Mesenchymal stem cell (in vitro differentiated cells and primary cell): ENCODE results near the gene NIPBL.

Experiments used
- DNase-seq: peaks from one replicate; pipeline ENCODE4 v3.0.0-alpha.2; 2013
- H2AFZ ChIP-seq: one replicate; pipeline ENCODE4 v1.6.1; 2013; ENCODE audit warnings: low read depth, mild to moderate bottlenecking, control low read depth, inconsistent platforms, low read length, moderate library complexity
- H2AK5ac ChIP-seq: 2 replicates; pipeline ENCODE4 v1.6.1; 2013; ENCODE audit warnings: low read length, moderate library complexity, mild to moderate bottlenecking, inconsistent platforms; ENCODE audit not compliant: severe bottlenecking
- H2BK120ac ChIP-seq: one replicate; pipeline ENCODE4 v1.6.1; 2013; ENCODE audit warnings: low read depth, mild to moderate bottlenecking, inconsistent platforms, low read length, moderate library complexity
- H2BK12ac ChIP-seq, 2 experiments: one replicate each; pipeline ENCODE4 v1.6.1; 2013; ENCODE audit warnings: inconsistent platforms in 2 of 2, low read length in 2 of 2, mild to moderate bottlenecking in 2 of 2, moderate library complexity in 2 of 2, control low read depth in 1 of 2
- H2BK15ac ChIP-seq: one replicate; pipeline ENCODE4 v1.6.1; 2013; ENCODE audit warnings: mild to moderate bottlenecking, low read depth, inconsistent platforms; ENCODE audit not compliant: poor library complexity, severe bottlenecking
- H2BK5ac ChIP-seq: 2 replicates; pipeline ENCODE4 v1.6.1; 2013; ENCODE audit warnings: low read depth, mild to moderate bottlenecking, low read length, control low read depth, inconsistent platforms; ENCODE audit not compliant: poor library complexity, severe bottlenecking
- H3K14ac ChIP-seq, 2 experiments: one replicate each; pipeline ENCODE4 v1.6.1; 2013; ENCODE audit warnings: inconsistent platforms in 2 of 2, low read length in 2 of 2, control low read depth in 1 of 2, mild to moderate bottlenecking in 1 of 2, moderate library complexity in 1 of 2
- H3K18ac ChIP-seq, 2 experiments: one replicate each; pipeline ENCODE4 v1.6.1; 2013; ENCODE audit warnings: inconsistent platforms in 2 of 2, low read length in 2 of 2, control low read depth in 1 of 2, low read depth in 1 of 2, mild to moderate bottlenecking in 1 of 2
- H3K23ac ChIP-seq, 2 experiments: one replicate each; pipeline ENCODE4 v1.6.1; 2013; ENCODE audit warnings: inconsistent platforms in 2 of 2, low read length in 2 of 2, mild to moderate bottlenecking in 2 of 2, moderate library complexity in 2 of 2, control low read depth in 1 of 2
- H3K27ac ChIP-seq: 2 replicates; pipeline ENCODE4 v1.5.1; 2013; ENCODE audit warnings: mild to moderate bottlenecking, moderate library complexity, low read length, control low read depth, inconsistent platforms; ENCODE audit not compliant: poor library complexity, severe bottlenecking
- H3K27me3 ChIP-seq, 2 experiments: 2 replicates each; pipeline versions ENCODE4 v1.6.1 to v1.7.0; 2013; ENCODE audit warnings: low read length in 2 of 2, mild to moderate bottlenecking in 2 of 2, moderate library complexity in 2 of 2, control low read depth in 1 of 2, inconsistent platforms in 1 of 2; ENCODE audit not compliant: control insufficient read depth in 1 of 2, insufficient read depth in 1 of 2
- H3K36me3 ChIP-seq, 2 experiments: 2 replicates each; pipeline versions ENCODE4 v1.6.1 to v1.7.0; 2013; ENCODE audit warnings: low read length in 2 of 2, control low read depth in 1 of 2, inconsistent platforms in 1 of 2, low read depth in 1 of 2, mild to moderate bottlenecking in 1 of 2; ENCODE audit not compliant: insufficient read depth in 2 of 2, control insufficient read depth in 1 of 2
- H3K4ac ChIP-seq, 2 experiments: one replicate each; pipeline ENCODE4 v1.6.1; 2013; ENCODE audit warnings: inconsistent platforms in 2 of 2, low read length in 2 of 2, mild to moderate bottlenecking in 2 of 2, moderate library complexity in 2 of 2, control low read depth in 1 of 2, low read depth in 1 of 2
- H3K4me1 ChIP-seq: 2 replicates; pipeline ENCODE4 v1.6.1; 2013; ENCODE audit warnings: low read depth, low read length, control low read depth; ENCODE audit not compliant: control insufficient read depth, insufficient read depth
- H3K4me2 ChIP-seq: 2 replicates; pipeline ENCODE4 v1.6.1; 2013; ENCODE audit warnings: low read length, mild to moderate bottlenecking, inconsistent platforms; ENCODE audit not compliant: poor library complexity, severe bottlenecking
- H3K4me3 ChIP-seq, 2 experiments: 2 replicates each; pipeline versions ENCODE4 v1.5.1 to v1.7.0; 2013; ENCODE audit warnings: low read length in 2 of 2, mild to moderate bottlenecking in 2 of 2, control low read depth in 1 of 2, low read depth in 1 of 2; ENCODE audit not compliant: insufficient read depth in 1 of 2
- H3K79me1 ChIP-seq: replicated peaks from 2 replicates; pipeline ENCODE4 v1.6.1; 2013; ENCODE audit warnings: mild to moderate bottlenecking, control low read depth, low read length, inconsistent platforms; ENCODE audit not compliant: poor library complexity, severe bottlenecking
- H3K9ac ChIP-seq: 2 replicates; pipeline ENCODE4 v1.7.0; 2013; ENCODE audit warnings: mild to moderate bottlenecking, low read length, moderate library complexity
- H3K9me3 ChIP-seq: 2 replicates; pipeline ENCODE4 v1.7.0; 2013; ENCODE audit warnings: mild to moderate bottlenecking, low read length; ENCODE audit not compliant: control insufficient read depth
- H4K8ac ChIP-seq: one replicate; pipeline ENCODE4 v1.6.1; 2013; ENCODE audit warnings: inconsistent platforms, mild to moderate bottlenecking, low read length, moderate library complexity
- H4K91ac ChIP-seq: one replicate; pipeline ENCODE4 v1.6.1; 2013; ENCODE audit warnings: mild to moderate bottlenecking, low read length, inconsistent platforms
- WGBS: methylation state at CpG from one replicate; pipeline ENCODE4 v1.1.7; 2013; ENCODE audit warnings: mixed read lengths; 5-methylcytosine and 5-hydroxymethylcytosine counted together

The NIPBL gene

GRCh38 chr5:37103302-37103701 is 226.7 kb downstream of the NIPBL start:
- no peak overlapping the region for H2BK12ac ChIP-seq
- H2BK5ac ChIP-seq, result no peak overlapping the region
- peaks cover 2% of the 10 kb centered on the region for H3K4me1 ChIP-seq
- H3K79me1 ChIP-seq, result peaks cover 5% of the 10 kb centered on the region
- no peak overlapping the region for H3K9ac ChIP-seq
- H3K23ac ChIP-seq, result no peak overlapping the region
- H3K4me3 ChIP-seq, result no peak overlapping the region
- peaks cover 18 to 55% of the 10 kb centered on the region in 2 experiments for H3K36me3 ChIP-seq
- no peak overlapping the region for H4K8ac ChIP-seq
- H2AK5ac ChIP-seq, result no peak overlapping the region
- H2BK120ac ChIP-seq, result no peak overlapping the region
- no peak overlapping the region for H2BK15ac ChIP-seq
- H3K18ac ChIP-seq, result no peak overlapping the region
- no peak overlapping the region for H4K91ac ChIP-seq
- no peak overlapping the region for H3K27ac ChIP-seq
- H2AFZ ChIP-seq, result no peak overlapping the region
- H3K27me3 ChIP-seq, result no peaks in the 10 kb centered on the region
- no peak overlapping the region for H3K4ac ChIP-seq
- 100% methylated on average over 2 of the region's 2 CpGs for WGBS
- H3K9me3 ChIP-seq, result peaks cover 10% of the 10 kb centered on the region
- DNase-seq, result no peak
- H3K14ac ChIP-seq, result no peak overlapping the region
- no peak overlapping the region for H3K4me2 ChIP-seq

- no peak overlapping the region for H3K4ac ChIP-seq
- H4K91ac ChIP-seq, result no peak overlapping the region
- H3K36me3 ChIP-seq, result peaks cover 14 to 88% of the 10 kb centered on the region in 2 experiments
- H3K23ac ChIP-seq, result no peak overlapping the region
- H3K14ac ChIP-seq, result no peak overlapping the region
- H3K27me3 ChIP-seq, result no peaks in the 10 kb centered on the region
- no peak for DNase-seq
- no peak overlapping the region for H3K4me3 ChIP-seq
- no peak overlapping the region for H2AK5ac ChIP-seq
- H2BK15ac ChIP-seq, result no peak overlapping the region
- H3K9me3 ChIP-seq, result no peaks in the 10 kb centered on the region
- no peak overlapping the region for H3K4me2 ChIP-seq
- no peak overlapping the region for H2AFZ ChIP-seq
- H3K79me1 ChIP-seq, result peaks cover 4% of the 10 kb centered on the region
- H3K27ac ChIP-seq, result no peak overlapping the region
- H2BK12ac ChIP-seq, result no peak overlapping the region
- H3K18ac ChIP-seq, result no peak overlapping the region
- H3K9ac ChIP-seq, result no peak overlapping the region
- H3K4me1 ChIP-seq, result peaks cover 2% of the 10 kb centered on the region
- H2BK120ac ChIP-seq, result no peak overlapping the region
- no peak overlapping the region for H2BK5ac ChIP-seq
- 99% methylated on average over 3 of the region's 3 CpGs for WGBS
- H4K8ac ChIP-seq, result no peak overlapping the region
These were observed 232.8 kb downstream of the NIPBL start for GRCh38 chr5:37109338-37109737.

GRCh38 chr5:37110135-37110534 is 233.6 kb downstream of the NIPBL start:
- H3K4me1 ChIP-seq, result peaks cover 2% of the 10 kb centered on the region
- no peaks in the 10 kb centered on the region for H3K9me3 ChIP-seq
- no peak overlapping the region for H2BK120ac ChIP-seq
- no peak overlapping the region for H3K14ac ChIP-seq
- H3K23ac ChIP-seq, result no peak overlapping the region
- WGBS, result 97% methylated on average over 1 of the region's 1 CpG
- H3K79me1 ChIP-seq, result peaks cover 1% of the 10 kb centered on the region
- H3K9ac ChIP-seq, result no peak overlapping the region
- H4K91ac ChIP-seq, result no peak overlapping the region
- no peak overlapping the region for H2BK12ac ChIP-seq
- no peak overlapping the region for H3K4ac ChIP-seq
- no peak overlapping the region for H2BK15ac ChIP-seq
- DNase-seq, result no peak
- no peak overlapping the region for H2BK5ac ChIP-seq
- no peak overlapping the region for H2AK5ac ChIP-seq
- no peak overlapping the region for H3K27ac ChIP-seq
- H3K4me2 ChIP-seq, result no peak overlapping the region
- H4K8ac ChIP-seq, result no peak overlapping the region
- no peak overlapping the region for H2AFZ ChIP-seq
- no peaks in the 10 kb centered on the region for H3K27me3 ChIP-seq
- H3K4me3 ChIP-seq, result no peak overlapping the region
- no peak overlapping the region for H3K18ac ChIP-seq
- H3K36me3 ChIP-seq, result peaks cover 6 to 88% of the 10 kb centered on the region in 2 experiments

GRCh38 chr5:37111426-37112382 is 235.1 kb downstream of the NIPBL start:
- Histone ChIP-seq H3K18ac (no peak overlapping the region), H3K27ac (no peak overlapping the region), H3K9me3 (no peaks in the 10 kb centered on the region), H2BK120ac (no peak overlapping the region), H2BK12ac (no peak overlapping the region), H3K36me3 (peaks cover 6 to 86% of the 10 kb centered on the region in 2 experiments), H3K4ac (no peak overlapping the region), H4K91ac (no peak overlapping the region), H3K14ac (no peak overlapping the region), H4K8ac (no peak overlapping the region), H3K4me3 (no peak overlapping the region), H3K23ac (no peak overlapping the region), H2AK5ac (no peak overlapping the region), H2BK5ac (no peak overlapping the region), H3K27me3 (no peaks in the 10 kb centered on the region), H3K4me2 (no peak overlapping the region), H3K9ac (no peak overlapping the region), H3K4me1 (peaks cover 2% of the 10 kb centered on the region), H2BK15ac (no peak overlapping the region), H2AFZ (no peak overlapping the region), H3K79me1 (peaks cover 3% of the 10 kb centered on the region)
- peak; percentile 37 for DNase-seq
- 94% methylated on average over 2 of the region's 4 CpGs for WGBS
